Upper lobe of right lung (tissue), 1 donor: ENCODE results near the gene LMAN2. TPM values are rescaled to one million over a fixed set of nuclear protein-coding genes. Genes with fewer than 3 reads are reported as not detected.

Source experiments
- ATAC-seq: fragments of 200-7000 bp; cut with Tn5 transposase; one replicate; pipeline ENCODE4 v1.9.1; 2020; ENCODE audit warnings: mild to moderate bottlenecking, moderate library complexity
- DNase-seq: peaks from one replicate; pipeline ENCODE4 v3.0.0-alpha.2; 2020
- H3K27ac ChIP-seq: fragments of 200-600 bp; one replicate; pipeline ENCODE4 v1.8.0; 2022
- H3K27me3 ChIP-seq: fragments of 200-600 bp; one replicate; pipeline ENCODE4 v1.8.0; 2022; ENCODE audit warnings: mild to moderate bottlenecking
- H3K36me3 ChIP-seq: fragments of 200-600 bp; one replicate; pipeline ENCODE4 v1.8.0; 2022
- H3K4me1 ChIP-seq: fragments of 200-600 bp; one replicate; pipeline ENCODE4 v1.8.0; 2022
- H3K4me3 ChIP-seq: fragments of 200-600 bp; one replicate; pipeline ENCODE4 v1.8.0; 2022; ENCODE audit warnings: mild to moderate bottlenecking
- H3K9me3 ChIP-seq: fragments of 200-600 bp; one replicate; pipeline ENCODE4 v1.8.0; 2022
- CTCF ChIP-seq: fragments of 200-600 bp; IDR thresholded peaks from one replicate; pipeline ENCODE4 v1.8.0; 2022; ENCODE audit warnings: antibody characterized with exemption
- intact Hi-C: fragments of 100-400 bp; cut with DNase I; formaldehyde crosslinking; loops from one replicate; pipeline ENCODE4 v1.11.0; 2022
- total RNA-seq: library from RNA; stranded (reverse); fragmentation: NEBNext Ultra II Directional; extraction: Animal tissue kit (Norgen Biotek cat#: 25700); gene quantifications from one replicate; pipeline ENCODE4 v1.2.1, GENCODE V29; 2021
- donor health status: DM: no; HTN: yes; CAD: no; lungs with severe emphysema.

LMAN2 gene
- total RNA-seq, 1 donor from 2014 or later: 117 TPM

- H3K27ac ChIP-seq: peak overlapping the region; percentile 73
Measured at GRCh38 chr5:177300236-177300880, 51.1 kb downstream of the LMAN2 start.

GRCh38 chr5:177299697-177300096 lies 51.8 kb downstream of the LMAN2 start:
- peaks cover 15% of the 10 kb centered on the region for H3K36me3 ChIP-seq
- no peak for DNase-seq
- H3K9me3 ChIP-seq: no peaks in the 10 kb centered on the region
- H3K27ac ChIP-seq: peak overlapping the region; percentile 73
- H3K4me3 ChIP-seq: no peak overlapping the region
- H3K4me1 ChIP-seq: peaks cover 53% of the 10 kb centered on the region
- intact Hi-C loops: no loop called here
- ATAC-seq: no peak
- no peaks in the 10 kb centered on the region for H3K27me3 ChIP-seq
- TF ChIP-seq CTCF: no peak

More at GRCh38 chr5:177300236-177300880, 51.1 kb downstream of the LMAN2 start:
- Histone ChIP-seq H3K4me1 (peaks cover 59% of the 10 kb centered on the region), H3K27me3 (no peaks in the 10 kb centered on the region), H3K4me3 (no peak overlapping the region), H3K9me3 (no peaks in the 10 kb centered on the region), H3K36me3 (peaks cover 14% of the 10 kb centered on the region)
- no peak for TF ChIP-seq CTCF
- no peak for DNase-seq
- intact Hi-C loops: no loop called here
- ATAC-seq: peak; percentile 72

- Histone ChIP-seq H3K27me3 (no peaks in the 10 kb centered on the region), H3K4me1 (peaks cover 49% of the 10 kb centered on the region), H3K4me3 (no peak overlapping the region), H3K36me3 (peaks cover 33% of the 10 kb centered on the region), H3K27ac (no peak overlapping the region), H3K9me3 (no peaks in the 10 kb centered on the region)
- intact Hi-C loops: no loop called here
- DNase-seq (no peak), ATAC-seq (no peak)
- no peak for TF ChIP-seq CTCF
Measured at GRCh38 chr5:177297922-177298321, 53.5 kb downstream of the LMAN2 start.

- intact Hi-C loops: no loop called here
- Histone ChIP-seq H3K36me3 (peaks cover 46% of the 10 kb centered on the region), H3K4me1 (peaks cover 36% of the 10 kb centered on the region), H3K9me3 (no peaks in the 10 kb centered on the region), H3K27me3 (no peaks in the 10 kb centered on the region), H3K4me3 (no peak overlapping the region), H3K27ac (peak overlapping the region; percentile 44)
- DNase-seq (no peak), ATAC-seq (peak; percentile 35)
- TF ChIP-seq CTCF: no peak
Measured at GRCh38 chr5:177296581-177296980, 54.9 kb downstream of the LMAN2 start.

- no peak for DNase-seq
- Histone ChIP-seq H3K27ac (peak overlapping the region; percentile 44), H3K36me3 (peaks cover 53% of the 10 kb centered on the region), H3K27me3 (no peaks in the 10 kb centered on the region), H3K4me3 (no peak overlapping the region), H3K4me1 (peaks cover 30% of the 10 kb centered on the region), H3K9me3 (no peaks in the 10 kb centered on the region)
- peak; percentile 53 for ATAC-seq
- intact Hi-C loops: no loop called here
- TF ChIP-seq CTCF: no peak
Measured at GRCh38 chr5:177295924-177296323, 55.5 kb downstream of the LMAN2 start.

GRCh38 chr5:177294632-177295031 lies 56.8 kb downstream of the LMAN2 start:
- Histone ChIP-seq H3K36me3 (peaks cover 65% of the 10 kb centered on the region), H3K27ac (no peak overlapping the region), H3K4me1 (peaks cover 17% of the 10 kb centered on the region), H3K4me3 (no peak overlapping the region), H3K27me3 (no peaks in the 10 kb centered on the region), H3K9me3 (no peaks in the 10 kb centered on the region)
- ATAC-seq (no peak), DNase-seq (no peak)
- intact Hi-C loops: no loop called here
- TF ChIP-seq CTCF: no peak
